OCI-LY3 (cell line): Measurements from ENCODE around the gene ACYP1.

Source experiments
- H2AFZ ChIP-seq: fragments of 200-600, 300-600 bp; shearing (Covaris generic); 2 replicates; pipeline ENCODE4 v1.6.0; 2014; ENCODE audit warnings: antibody characterized with exemption, low read depth, low read length
- H3K27ac ChIP-seq: fragments of 200-600, 300-600 bp; sonication (generic); 2 replicates; pipeline ENCODE4 v1.5.1; 2014; ENCODE audit warnings: mild to moderate bottlenecking, low read length, moderate library complexity, mixed read lengths
- H3K27me3 ChIP-seq: fragments of 200-600, 300-600 bp; sonication (generic); 2 replicates; pipeline ENCODE4 v1.6.1; 2014; ENCODE audit warnings: low read depth, low read length, mixed read lengths
- H3K36me3 ChIP-seq: fragments of 200-600, 300-600 bp; sonication (generic); replicated peaks from 2 replicates; pipeline ENCODE3; 2014; ENCODE audit warnings: low read depth, low read length, mixed read lengths
- H3K4me1 ChIP-seq: fragments of 300-600, 200-600 bp; sonication (generic); 2 replicates; pipeline ENCODE4 v1.6.1; 2014; ENCODE audit warnings: low read length, mixed read lengths
- H3K4me2 ChIP-seq: fragments of 200-600, 300-600 bp; sonication (generic); 2 replicates; pipeline ENCODE4 v1.6.1; 2014; ENCODE audit warnings: low read length, mixed read lengths
- H3K4me3 ChIP-seq: fragments of 300-600, 200-600 bp; sonication (generic); 2 replicates; pipeline ENCODE4 v1.5.1; 2014; ENCODE audit warnings: antibody characterized with exemption, mild to moderate bottlenecking, low read length, moderate library complexity
- H3K79me2 ChIP-seq: fragments of 300-600, 200-600 bp; shearing (Covaris generic); 2 replicates; pipeline ENCODE4 v1.6.1; 2014; ENCODE audit warnings: mild to moderate bottlenecking, low read length, mixed read lengths
- H3K9ac ChIP-seq: fragments of 300-600, 200-600 bp; shearing (Covaris generic); 2 replicates; pipeline ENCODE4 v1.6.0; 2014; ENCODE audit warnings: mild to moderate bottlenecking, low read length, moderate library complexity
- H3K9me3 ChIP-seq: fragments of 200-600, 300-600 bp; shearing (Covaris generic); 2 replicates; pipeline ENCODE4 v1.6.1; 2014; ENCODE audit warnings: low read length, mixed read lengths; ENCODE audit not compliant: insufficient read depth
- H4K20me1 ChIP-seq: fragments of 200-600, 300-600 bp; sonication (generic); 2 replicates; pipeline ENCODE4 v1.6.1; 2016; ENCODE audit warnings: low read length, mixed read lengths; ENCODE audit not compliant: insufficient read depth
- EZH2phosphoT487 ChIP-seq: fragments of 200-600 bp; shearing (Covaris generic); IDR thresholded peaks from 2 replicates; pipeline ENCODE4 v1.6.1; 2018; ENCODE audit warnings: antibody characterized with exemption, mixed run types, low read depth
- TF ChIP-seq, protein P1 (sequence below): fragments of 200-600, 300-600 bp; sonication (generic); IDR thresholded peaks from 2 replicates; pipeline ENCODE4 v1.5.1; 2014; ENCODE audit warnings: antibody characterized with exemption, low read length, low read depth

Gene ACYP1

GRCh38 chr14:75067212-75067611 lies 3.4 kb upstream of the ACYP1 start:
- H2AFZ ChIP-seq = no peak overlapping the region
- no peaks in the 10 kb centered on the region for H3K9me3 ChIP-seq
- H3K79me2 ChIP-seq = peaks cover 21% of the 10 kb centered on the region
- H3K36me3 ChIP-seq = no peaks in the 10 kb centered on the region
- no peak overlapping the region for H3K4me3 ChIP-seq
- TF ChIP-seq, protein P1, sequence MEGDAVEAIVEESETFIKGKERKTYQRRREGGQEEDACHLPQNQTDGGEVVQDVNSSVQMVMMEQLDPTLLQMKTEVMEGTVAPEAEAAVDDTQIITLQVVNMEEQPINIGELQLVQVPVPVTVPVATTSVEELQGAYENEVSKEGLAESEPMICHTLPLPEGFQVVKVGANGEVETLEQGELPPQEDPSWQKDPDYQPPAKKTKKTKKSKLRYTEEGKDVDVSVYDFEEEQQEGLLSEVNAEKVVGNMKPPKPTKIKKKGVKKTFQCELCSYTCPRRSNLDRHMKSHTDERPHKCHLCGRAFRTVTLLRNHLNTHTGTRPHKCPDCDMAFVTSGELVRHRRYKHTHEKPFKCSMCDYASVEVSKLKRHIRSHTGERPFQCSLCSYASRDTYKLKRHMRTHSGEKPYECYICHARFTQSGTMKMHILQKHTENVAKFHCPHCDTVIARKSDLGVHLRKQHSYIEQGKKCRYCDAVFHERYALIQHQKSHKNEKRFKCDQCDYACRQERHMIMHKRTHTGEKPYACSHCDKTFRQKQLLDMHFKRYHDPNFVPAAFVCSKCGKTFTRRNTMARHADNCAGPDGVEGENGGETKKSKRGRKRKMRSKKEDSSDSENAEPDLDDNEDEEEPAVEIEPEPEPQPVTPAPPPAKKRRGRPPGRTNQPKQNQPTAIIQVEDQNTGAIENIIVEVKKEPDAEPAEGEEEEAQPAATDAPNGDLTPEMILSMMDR = no peak
- TF ChIP-seq EZH2phosphoT487 = no peak
- no peaks in the 10 kb centered on the region for H4K20me1 ChIP-seq
- H3K9ac ChIP-seq = no peak overlapping the region
- H3K4me2 ChIP-seq = no peak overlapping the region
- no peaks in the 10 kb centered on the region for H3K27me3 ChIP-seq
- peaks cover 19% of the 10 kb centered on the region for H3K4me1 ChIP-seq
- no peak overlapping the region for H3K27ac ChIP-seq

DNA sequence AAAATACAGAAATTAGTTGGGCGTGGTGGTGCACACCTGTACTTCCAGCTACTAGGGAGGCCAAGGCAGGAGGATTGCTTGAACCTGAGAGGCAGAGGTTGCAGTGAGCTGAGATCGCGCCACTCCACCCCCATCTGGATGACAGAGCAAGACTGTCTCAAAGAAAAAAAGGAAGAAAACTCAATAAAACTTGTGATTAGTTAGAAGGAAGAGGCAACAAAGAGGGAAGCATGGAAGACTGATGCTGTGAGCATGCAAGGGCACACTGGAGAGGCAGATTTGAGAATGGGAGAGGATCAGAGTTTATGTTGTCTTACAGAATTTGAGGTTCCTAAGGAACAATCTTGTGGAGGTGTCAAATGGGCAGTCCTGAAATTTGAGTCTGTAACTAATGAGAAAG lies 2.9 kb upstream of the ACYP1 start:
- no peaks in the 10 kb centered on the region for H3K27me3 ChIP-seq
- peaks cover 19% of the 10 kb centered on the region for H3K4me1 ChIP-seq
- TF ChIP-seq EZH2phosphoT487 = no peak
- TF ChIP-seq, protein P1 = no peak
- H4K20me1 ChIP-seq = no peaks in the 10 kb centered on the region
- no peak overlapping the region for H3K4me3 ChIP-seq
- peaks cover 21% of the 10 kb centered on the region for H3K79me2 ChIP-seq
- H3K27ac ChIP-seq = no peak overlapping the region
- no peak overlapping the region for H2AFZ ChIP-seq
- no peak overlapping the region for H3K9ac ChIP-seq
- no peak overlapping the region for H3K4me2 ChIP-seq
- H3K9me3 ChIP-seq = no peaks in the 10 kb centered on the region
- no peaks in the 10 kb centered on the region for H3K36me3 ChIP-seq

DNA sequence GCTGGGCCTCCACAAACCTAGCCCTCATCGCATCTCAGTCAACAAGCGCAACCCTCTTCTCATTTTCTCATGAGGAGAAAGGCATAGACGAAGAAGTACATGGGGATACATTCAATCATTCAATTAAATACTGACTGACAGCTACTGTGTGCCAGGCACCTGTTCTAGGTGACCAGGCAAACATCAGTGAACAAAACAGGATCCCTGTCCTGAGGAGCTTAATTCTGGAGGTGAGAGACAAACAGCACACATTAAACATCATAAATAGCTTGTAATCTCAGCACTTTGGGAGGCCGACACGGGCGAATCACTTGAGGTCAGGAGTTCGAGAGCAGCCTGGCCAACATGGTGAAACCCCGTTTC lies 362 bp upstream of the ACYP1 start:
- Histone ChIP-seq H3K79me2 (peaks cover 25% of the 10 kb centered on the region), H4K20me1 (no peaks in the 10 kb centered on the region), H3K9me3 (peaks cover 5% of the 10 kb centered on the region; the same call in 1 of the 2 replicates), H3K9ac (peak overlapping the region; percentile 77), H2AFZ (peak overlapping the region; percentile 96), H3K4me3 (peak overlapping the region; percentile 94), H3K27me3 (no peaks in the 10 kb centered on the region), H3K27ac (no peak overlapping the region), H3K4me1 (peaks cover 14% of the 10 kb centered on the region), H3K36me3 (peaks cover 21% of the 10 kb centered on the region), H3K4me2 (peak overlapping the region; percentile 92)
- TF ChIP-seq, protein P1 = no peak
- no peak for TF ChIP-seq EZH2phosphoT487

GRCh38 chr14:75063013-75063412 lies 811 bp downstream of the ACYP1 start:
- Histone ChIP-seq H2AFZ (no peak overlapping the region), H3K4me3 (peak overlapping the region; percentile 94), H3K79me2 (peaks cover 19% of the 10 kb centered on the region), H3K27ac (no peak overlapping the region), H3K4me2 (peak overlapping the region; percentile 92), H3K27me3 (no peaks in the 10 kb centered on the region), H4K20me1 (no peaks in the 10 kb centered on the region), H3K9me3 (peaks cover 5% of the 10 kb centered on the region; the same call in 1 of the 2 replicates), H3K4me1 (peaks cover 10% of the 10 kb centered on the region), H3K36me3 (peaks cover 25% of the 10 kb centered on the region), H3K9ac (peak overlapping the region; percentile 77)
- no peak for TF ChIP-seq EZH2phosphoT487
- TF ChIP-seq, protein P1 = no peak
